SU-DHL-6 (cell line): Measurements from ENCODE around the gene SORCS2.

Experiments
- EZH2phosphoT487 ChIP-seq: fragments of 200-600 bp; sonication (generic), shearing (Covaris generic); conservative IDR thresholded peaks from 2 replicates; pipeline ENCODE4 v1.6.1; 2018; ENCODE audit warnings: mild to moderate bottlenecking, antibody characterized with exemption, low read length, moderate library complexity, mixed read lengths
- TF ChIP-seq, protein P1 (sequence below): fragments of 200-600 bp; sonication (generic); IDR thresholded peaks from one replicate; pipeline ENCODE4 v1.5.1; 2017; ENCODE audit warnings: antibody characterized with exemption, mild to moderate bottlenecking, low read length, moderate library complexity; ENCODE audit not compliant: insufficient read depth, poor library complexity, severe bottlenecking

- TF ChIP-seq, protein P1, sequence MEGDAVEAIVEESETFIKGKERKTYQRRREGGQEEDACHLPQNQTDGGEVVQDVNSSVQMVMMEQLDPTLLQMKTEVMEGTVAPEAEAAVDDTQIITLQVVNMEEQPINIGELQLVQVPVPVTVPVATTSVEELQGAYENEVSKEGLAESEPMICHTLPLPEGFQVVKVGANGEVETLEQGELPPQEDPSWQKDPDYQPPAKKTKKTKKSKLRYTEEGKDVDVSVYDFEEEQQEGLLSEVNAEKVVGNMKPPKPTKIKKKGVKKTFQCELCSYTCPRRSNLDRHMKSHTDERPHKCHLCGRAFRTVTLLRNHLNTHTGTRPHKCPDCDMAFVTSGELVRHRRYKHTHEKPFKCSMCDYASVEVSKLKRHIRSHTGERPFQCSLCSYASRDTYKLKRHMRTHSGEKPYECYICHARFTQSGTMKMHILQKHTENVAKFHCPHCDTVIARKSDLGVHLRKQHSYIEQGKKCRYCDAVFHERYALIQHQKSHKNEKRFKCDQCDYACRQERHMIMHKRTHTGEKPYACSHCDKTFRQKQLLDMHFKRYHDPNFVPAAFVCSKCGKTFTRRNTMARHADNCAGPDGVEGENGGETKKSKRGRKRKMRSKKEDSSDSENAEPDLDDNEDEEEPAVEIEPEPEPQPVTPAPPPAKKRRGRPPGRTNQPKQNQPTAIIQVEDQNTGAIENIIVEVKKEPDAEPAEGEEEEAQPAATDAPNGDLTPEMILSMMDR: no peak
- no peak for TF ChIP-seq EZH2phosphoT487
Observed at GRCh38 chr4:7158081-7158750, 34.1 kb upstream of the SORCS2 start.
